Keratinocyte (primary cell): ENCODE results near the gene PAX2.

Experiments
- CTCF ChIP-seq, 3 experiments: IDR thresholded peaks in 1 of 3; conservative IDR thresholded peaks in 1 of 3; optimal IDR thresholded peaks in 1 of 3; 2 replicates in 2 of 3; 3 replicates in 1 of 3; pipeline versions ENCODE3 to v1.5.1; 2011; ENCODE audit warnings: low read length in 3 of 3, mild to moderate bottlenecking in 3 of 3, moderate library complexity in 2 of 3, control low read depth in 1 of 3, inconsistent platforms in 1 of 3; ENCODE audit not compliant: insufficient read depth in 2 of 3; ENCODE audit errors: extremely low read depth in 1 of 3
- EZH2 ChIP-seq: IDR thresholded peaks from one replicate; pipeline ENCODE4 v1.6.1; 2012; ENCODE audit warnings: inconsistent platforms, mild to moderate bottlenecking, low read length, moderate library complexity

GRCh38 chr10:100816671-100817070 is 71.3 kb downstream of the PAX2 start:
- no peak for TF ChIP-seq CTCF (optimal IDR thresholded peaks at IDR 0.05 in 1 of 3, IDR thresholded peaks at IDR 0.05 in 1 of 3, conservative IDR thresholded peaks at IDR 0.05 in 1 of 3; ENCODE audit: extremely low read depth in 1 of 3, insufficient read depth in 2 of 3, low read length in 3 of 3)
- TF ChIP-seq EZH2: no peak
